Embryonic facial prominence (tissue), 1 donor: ENCODE measurements around the gene PAK4.

Source experiments
- DNase-seq: peaks from one replicate; pipeline ENCODE4 v3.0.0-alpha.2; 2016; ENCODE audit errors: extremely low spot score

Gene PAK4

GRCh38 chr19:39180749-39181148, 55.2 kb downstream of the PAK4 start:
- no peak for DNase-seq

DNA sequence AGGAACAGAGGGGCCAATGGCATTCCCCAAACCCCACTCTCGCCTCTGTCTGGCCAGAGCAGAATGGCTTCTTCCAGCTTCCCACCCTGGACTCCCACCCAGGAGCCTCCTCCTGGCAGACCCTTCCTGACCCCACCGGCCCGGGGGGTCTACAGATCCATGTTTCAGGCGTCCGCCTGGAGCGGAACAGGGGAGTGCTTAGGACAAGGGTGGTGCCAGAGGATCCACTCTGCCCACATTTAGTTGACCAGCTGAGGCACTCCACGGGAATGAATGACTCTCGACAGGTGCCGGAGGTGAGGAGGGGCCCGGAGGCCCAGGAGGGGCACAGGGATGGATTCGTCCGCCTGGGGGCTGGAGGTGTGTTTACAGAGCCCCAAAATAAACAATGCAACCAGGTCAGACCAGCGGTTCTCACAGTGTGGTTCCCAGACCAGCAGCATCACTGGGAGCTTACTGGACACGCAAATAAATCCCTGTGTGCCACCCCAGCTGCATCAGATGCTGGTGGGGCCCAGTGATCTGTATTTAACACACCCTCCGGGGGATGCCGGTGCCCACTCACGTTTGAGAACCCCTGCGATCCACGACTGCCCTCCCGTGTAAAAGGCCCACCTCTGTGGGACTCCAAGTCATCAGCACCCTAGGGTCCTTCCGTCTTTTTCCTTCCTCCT, 56.1 kb downstream of the PAK4 start:
- no peak for DNase-seq

DNA sequence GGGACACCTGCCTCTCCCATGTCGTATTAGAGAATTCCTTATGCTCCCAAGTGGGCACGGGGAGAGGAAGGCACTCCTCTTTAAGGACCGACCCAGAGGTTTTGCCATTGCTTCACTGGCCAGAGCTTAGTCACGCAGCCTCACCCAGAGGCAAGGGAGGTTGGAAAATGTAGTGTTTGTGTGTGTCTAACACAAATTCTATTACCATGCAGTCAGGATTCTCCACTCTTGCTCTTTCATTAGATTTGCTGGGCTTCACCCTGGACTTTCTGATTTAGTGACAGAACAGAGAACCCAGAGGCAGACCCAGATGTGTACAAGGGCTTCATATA, 56.6 kb downstream of the PAK4 start:
- no peak for DNase-seq

GRCh38 chr19:39183104-39183503, 57.5 kb downstream of the PAK4 start:
- DNase-seq: no peak

GRCh38 chr19:39186391-39186790, 60.8 kb downstream of the PAK4 start:
- DNase-seq: no peak

DNA sequence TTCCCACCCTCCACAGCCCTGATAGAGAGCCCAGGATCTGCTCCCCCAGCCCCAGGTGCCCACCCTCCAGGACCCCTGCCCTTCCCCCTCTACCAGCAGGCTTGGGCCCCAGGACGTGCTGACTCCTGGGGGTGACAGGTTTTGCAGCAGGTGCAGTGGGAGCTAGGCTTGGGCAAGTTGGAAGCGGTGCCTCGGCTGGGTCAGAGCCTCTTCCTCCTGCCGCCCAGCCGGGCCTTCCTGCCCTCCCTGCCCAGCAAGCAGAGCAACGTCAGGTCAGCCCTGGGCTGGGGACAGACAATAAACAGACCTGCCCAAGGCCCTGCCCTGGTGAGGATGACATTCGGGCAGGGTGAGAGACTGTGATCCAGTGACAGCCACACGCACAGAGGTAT, 62.0 kb downstream of the PAK4 start:
- DNase-seq: no peak

DNA sequence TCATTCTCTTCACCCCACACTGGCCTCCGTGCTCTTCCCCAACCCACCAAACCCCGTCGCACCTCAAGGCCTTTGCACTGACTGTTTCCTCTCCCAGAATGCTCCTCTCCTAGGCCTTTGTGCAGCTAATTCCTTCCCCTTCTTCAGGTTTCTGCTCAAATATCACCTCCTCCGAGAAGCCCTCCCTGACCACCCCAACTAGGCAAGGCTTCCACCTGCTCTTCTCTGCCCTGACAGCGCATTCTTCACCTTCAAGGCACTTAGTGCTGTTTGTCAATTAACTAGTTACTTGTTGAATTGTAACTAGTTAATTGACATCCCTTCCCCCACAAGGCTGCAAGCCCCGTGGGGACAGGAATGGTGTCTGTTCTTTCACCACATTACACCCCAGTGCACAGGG, 63.4 kb downstream of the PAK4 start:
- no peak for DNase-seq

GRCh38 chr19:39190768-39191167, 65.2 kb downstream of the PAK4 start:
- no peak for DNase-seq

GRCh38 chr19:39192846-39193245, 67.3 kb downstream of the PAK4 start:
- DNase-seq: no peak

DNA sequence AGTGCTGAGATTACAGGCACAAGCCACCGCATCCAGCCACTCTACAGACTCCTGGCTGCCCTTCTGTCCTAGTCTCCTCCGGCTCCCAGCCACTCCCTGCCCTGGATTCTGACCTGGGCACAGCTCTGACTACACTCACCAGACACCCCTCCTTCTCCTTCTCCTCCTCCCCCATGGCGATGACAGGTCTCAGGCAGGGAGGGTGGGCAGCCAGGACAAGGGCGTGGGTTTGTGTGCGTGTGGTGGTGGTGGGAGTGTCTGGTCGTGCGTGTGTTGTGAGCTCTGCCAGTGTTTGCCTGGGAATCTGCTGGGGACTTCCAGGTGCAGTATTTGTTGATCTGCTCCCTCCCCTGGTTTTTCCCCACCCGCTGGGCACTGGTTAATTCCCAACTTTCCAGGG, 68.2 kb downstream of the PAK4 start:
- DNase-seq: no peak

- no peak for DNase-seq
Observed at GRCh38 chr19:39194832-39195542, 69.4 kb downstream of the PAK4 start.

DNA sequence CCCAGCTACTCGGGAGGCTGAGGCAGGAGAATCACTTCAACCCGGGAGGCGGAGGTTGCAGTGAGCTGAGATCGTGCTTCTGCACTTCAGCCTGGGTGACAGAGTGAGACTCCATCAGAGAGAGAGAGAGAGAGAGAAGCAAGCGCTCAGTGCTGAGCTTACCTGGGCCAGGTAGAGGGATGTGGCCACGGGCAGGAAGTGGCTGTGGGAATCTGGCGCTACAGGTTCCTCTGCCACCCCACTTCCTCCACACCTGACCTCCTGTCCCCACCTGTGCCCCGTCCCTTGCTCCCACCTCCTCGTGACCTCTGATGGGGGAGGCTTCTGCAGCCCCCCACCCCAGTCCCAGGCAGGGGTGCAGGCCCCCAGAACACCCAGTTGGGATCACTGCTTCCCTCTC, 70.2 kb downstream of the PAK4 start:
- no peak for DNase-seq

- DNase-seq: no peak
Observed at GRCh38 chr19:39196320-39196719, 70.7 kb downstream of the PAK4 start.

DNA sequence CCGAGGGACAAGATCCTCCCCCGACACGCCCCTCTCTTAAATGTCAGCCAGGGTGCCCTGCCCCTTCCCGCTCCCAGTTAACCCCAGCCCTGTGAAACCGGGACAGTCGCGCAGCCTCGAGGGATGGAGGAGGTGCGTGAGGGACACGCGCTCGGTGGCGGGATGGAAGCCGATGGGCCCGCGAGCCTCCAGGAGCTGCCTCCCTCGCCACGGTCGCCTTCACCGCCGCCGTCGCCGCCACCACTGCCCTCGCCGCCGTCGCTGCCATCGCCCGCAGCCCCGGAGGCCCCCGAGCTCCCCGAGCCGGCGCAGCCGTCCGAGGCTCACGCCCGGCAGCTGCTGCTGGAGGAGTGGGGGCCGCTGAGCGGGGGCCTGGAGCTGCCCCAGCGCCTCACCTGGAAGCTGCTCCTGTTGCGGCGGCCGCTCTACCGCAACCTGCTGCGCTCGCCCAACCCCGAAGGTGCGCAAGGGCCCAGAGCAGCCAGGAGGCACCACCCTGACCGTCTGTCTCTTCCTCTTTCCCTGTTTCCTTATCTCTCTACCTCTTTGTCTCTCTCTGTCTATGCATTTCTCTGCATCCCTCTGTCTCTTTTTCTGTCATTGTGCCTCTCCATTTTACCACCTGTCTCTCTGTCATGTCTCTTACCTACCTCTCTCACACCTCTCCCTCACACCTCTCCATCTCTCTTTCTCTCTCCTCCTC, 71.4 kb downstream of the PAK4 start, which contains the start of gene NCCRP1:
TSS of gene NCCRP1 (plus strand) at position 105 of the 703 bp plus-strand sequence. CDS start at position 124, 19 bp downstream.
- no peak for DNase-seq

GRCh38 chr19:39197808-39198207, 72.2 kb downstream of the PAK4 start:
- DNase-seq: no peak

GRCh38 chr19:39199025-39199424, 73.4 kb downstream of the PAK4 start:
- DNase-seq: no peak

DNA sequence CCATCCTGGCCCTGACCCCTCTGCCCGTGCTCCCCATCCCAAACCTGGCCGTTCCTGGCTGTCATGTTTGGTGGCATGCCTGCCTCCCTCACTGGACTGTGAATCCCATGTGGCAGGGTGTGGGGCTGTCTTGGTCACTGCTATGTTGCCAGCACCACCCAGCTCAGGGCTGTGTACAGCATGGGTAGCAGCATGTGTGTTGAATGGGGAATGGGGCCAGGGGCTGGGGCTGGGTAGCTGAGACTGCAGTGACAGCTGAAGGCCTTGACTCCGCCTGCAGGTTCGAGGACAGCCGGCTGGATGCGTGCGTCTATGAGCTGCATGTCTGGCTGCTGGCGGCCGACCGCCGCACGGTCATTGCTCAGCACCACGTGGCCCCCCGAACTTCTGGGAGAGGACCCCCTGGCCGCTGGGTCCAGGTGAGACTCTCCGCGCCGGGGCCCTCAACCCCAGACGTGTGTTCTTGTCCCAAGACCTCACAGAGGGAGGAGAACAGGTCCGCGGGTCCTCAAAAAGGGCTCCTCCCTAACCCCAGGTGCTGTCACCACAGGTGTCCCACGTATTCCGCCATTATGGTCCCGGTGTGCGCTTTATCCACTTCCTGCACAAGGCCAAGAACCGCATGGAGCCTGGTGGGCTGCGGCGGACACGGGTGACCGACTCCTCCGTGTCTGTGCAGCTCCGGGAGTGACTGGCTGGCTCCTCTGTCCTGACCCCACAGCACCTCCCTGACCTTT, 74.6 kb downstream of the PAK4 start:
- DNase-seq: no peak

DNA sequence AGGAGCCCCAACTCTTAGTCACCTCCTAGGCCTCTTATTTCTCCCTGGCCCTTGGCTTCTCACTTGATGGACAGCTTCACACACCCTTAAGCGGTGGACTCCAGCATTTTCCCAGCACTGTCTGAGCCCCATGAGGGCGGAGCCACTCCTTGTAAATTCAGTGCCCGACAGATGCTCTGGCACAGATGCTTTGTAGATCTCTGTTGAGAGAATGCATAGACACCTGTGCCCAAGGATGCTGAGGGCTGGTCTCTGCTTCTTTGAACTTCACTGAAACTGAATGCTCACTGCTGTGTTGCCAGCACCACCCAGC, 75.2 kb downstream of the PAK4 start:
- no peak for DNase-seq

DNA sequence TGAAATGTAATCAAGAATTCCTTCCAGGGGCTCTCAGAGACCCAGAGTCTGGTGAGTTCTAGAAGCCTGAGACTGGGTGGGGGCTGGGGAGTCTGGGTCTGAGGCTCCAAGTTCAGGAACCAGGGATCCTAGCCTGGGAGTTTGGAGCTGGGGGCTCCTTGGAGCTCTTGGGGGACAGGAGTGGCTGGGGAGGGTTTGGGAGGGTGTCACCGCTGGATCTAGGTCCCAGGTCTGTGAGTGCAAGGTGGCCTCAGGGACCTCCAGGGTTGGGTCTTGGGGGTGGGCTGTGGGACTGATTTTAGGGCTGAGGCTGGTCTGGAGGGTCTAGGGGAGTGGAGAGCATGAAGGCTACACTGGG, 77.4 kb downstream of the PAK4 start:
- no peak for DNase-seq

DNA sequence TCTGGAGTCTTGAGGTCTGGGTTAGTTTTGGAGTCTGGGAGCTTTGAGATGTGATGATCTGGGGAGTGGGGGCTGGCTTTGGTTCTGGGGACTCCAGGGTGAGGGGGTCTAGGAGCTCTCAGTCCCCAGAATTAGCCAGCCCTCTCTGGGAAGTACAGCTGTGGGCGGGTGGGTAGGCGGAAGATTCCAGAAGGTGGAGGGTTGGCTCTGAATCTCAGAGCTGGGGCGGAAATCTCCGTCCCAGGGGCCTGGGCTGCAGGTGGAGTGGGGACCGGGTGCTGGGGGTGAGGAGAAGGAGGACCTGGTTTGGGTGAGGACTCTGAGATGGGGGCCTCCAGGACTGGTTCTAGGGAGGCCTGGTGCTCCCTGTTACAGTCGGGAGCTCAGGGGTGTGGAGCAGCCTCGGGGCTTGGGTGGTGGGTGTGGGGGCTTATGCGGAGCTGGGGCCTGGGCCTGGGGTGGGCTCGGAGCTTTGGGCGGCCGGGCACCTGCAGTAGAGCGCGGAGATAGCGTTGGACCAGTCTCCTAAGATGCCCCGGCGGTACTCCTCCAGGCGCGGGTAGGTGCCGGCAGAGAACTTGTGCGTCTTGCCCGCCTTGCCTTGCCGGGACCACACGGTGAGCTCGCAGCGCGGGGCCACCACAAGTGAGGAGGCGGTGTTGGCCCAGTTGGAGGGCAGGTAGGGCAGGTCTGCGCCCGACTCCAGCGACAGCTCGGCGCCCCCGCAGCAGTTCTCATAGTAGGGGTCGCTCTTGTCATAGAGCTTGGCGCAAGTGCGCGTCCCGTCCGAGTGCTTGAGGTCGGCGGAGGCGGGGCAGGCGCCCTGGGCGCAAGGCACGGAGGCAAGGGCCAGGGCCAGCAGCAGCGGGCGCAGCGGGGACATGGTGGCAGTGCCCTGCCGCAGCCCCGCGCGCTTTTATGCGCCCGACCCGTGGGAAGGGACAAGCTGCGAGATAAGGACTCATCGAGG, 78.1 kb downstream of the PAK4 start, which contains the start of gene SYCN:
TSS of gene SYCN (minus strand) at position 892 of the 970 bp plus-strand sequence. CDS start at position 883, 9 bp downstream.
- DNase-seq: no peak

- no peak for DNase-seq
Observed at GRCh38 chr19:39205449-39205764, 79.8 kb downstream of the PAK4 start.
